GM12878 (cell line): Measurements from ENCODE around the gene SFR1. TPM values are rescaled to one million over a fixed set of nuclear protein-coding genes. Genes with fewer than 3 reads are reported as not detected.

ENCODE experiments used
- BHLHE40 ChIP-seq, 2 experiments: fragments of 450-650 bp in 1 of 2; IDR thresholded peaks; 2 replicates each; pipeline ENCODE4 v1.6.1; 2011 to 2017; ENCODE audit warnings: low read depth in 2 of 2, borderline replicate concordance in 1 of 2, improper control_type of control experiment in 1 of 2, low read length in 1 of 2, mild to moderate bottlenecking in 1 of 2
- CBFB ChIP-seq: IDR thresholded peaks from 2 replicates; pipeline ENCODE4 v1.6.1; 2016; ENCODE audit warnings: antibody characterized with exemption, low read depth
- EP300 ChIP-seq, 2 experiments: fragments of 150-350 bp in 1 of 2; IDR thresholded peaks; 2 replicates each; pipeline ENCODE4 v1.6.1; 2011 to 2012; ENCODE audit warnings: low read depth in 2 of 2, low read length in 2 of 2, borderline replicate concordance in 1 of 2, improper control_type of control experiment in 1 of 2, inconsistent platforms in 1 of 2; ENCODE audit not compliant: control insufficient read depth in 1 of 2
- JUNB ChIP-seq: IDR thresholded peaks from 2 replicates; pipeline ENCODE4 v1.6.1; 2016; ENCODE audit warnings: antibody characterized with exemption, mild to moderate bottlenecking
- LARP7 ChIP-seq: fragments of 450-650 bp; IDR thresholded peaks from 2 replicates; pipeline ENCODE4 v1.6.1; 2017; ENCODE audit warnings: mild to moderate bottlenecking
- MYB ChIP-seq: fragments of 150-350 bp; IDR thresholded peaks from 2 replicates; pipeline ENCODE4 v1.6.1; 2014; ENCODE audit warnings: mild to moderate bottlenecking, low read depth, low read length, borderline replicate concordance
- PAX5 ChIP-seq: IDR thresholded peaks from 2 replicates; pipeline ENCODE4 v1.6.1; 2011; ENCODE audit warnings: low read depth, low read length, borderline replicate concordance
- PML ChIP-seq: IDR thresholded peaks from 2 replicates; pipeline ENCODE4 v1.6.1; 2012; ENCODE audit warnings: low read length, inconsistent platforms
- POLR2AphosphoS2 ChIP-seq: IDR thresholded peaks from 2 replicates; pipeline ENCODE4 v1.6.1; 2011; ENCODE audit warnings: low read depth, mild to moderate bottlenecking, low read length, improper control_type of control experiment, moderate library complexity
- POLR2AphosphoS5 ChIP-seq: IDR thresholded peaks from 2 replicates; pipeline ENCODE4 v1.6.1; 2011; ENCODE audit warnings: mild to moderate bottlenecking, low read length, inconsistent platforms
- POU2F2 ChIP-seq: IDR thresholded peaks from 3 replicates; pipeline ENCODE4 v1.6.1; 2011; ENCODE audit warnings: low read depth, mild to moderate bottlenecking, low read length, borderline replicate concordance
- RAD21 ChIP-seq: IDR thresholded peaks from 2 replicates; pipeline ENCODE4 v1.6.1; 2011; ENCODE audit warnings: mild to moderate bottlenecking, low read depth, low read length, moderate library complexity; ENCODE audit not compliant: insufficient read depth
- RB1 ChIP-seq: fragments of 450-650 bp; formaldehyde crosslinking; IDR thresholded peaks from 2 replicates; pipeline ENCODE4 v1.6.1; 2017; ENCODE audit warnings: mild to moderate bottlenecking, borderline replicate concordance
- RFX5 ChIP-seq: IDR thresholded peaks from 2 replicates; pipeline ENCODE4 v1.6.1; 2011; ENCODE audit warnings: low read depth, low read length, improper control_type of control experiment
- SIN3A ChIP-seq: IDR thresholded peaks from 2 replicates; pipeline ENCODE4 v1.6.1; 2012; ENCODE audit warnings: low read depth, low read length, improper control_type of control experiment
- SIX5 ChIP-seq: IDR thresholded peaks from 2 replicates; pipeline ENCODE4 v1.6.1; 2011; ENCODE audit warnings: mild to moderate bottlenecking, low read depth, low read length, moderate library complexity; ENCODE audit not compliant: severe bottlenecking
- SMAD1 ChIP-seq: fragments of 450-650 bp; IDR thresholded peaks from 2 replicates; pipeline ENCODE4 v1.6.1; 2018; ENCODE audit warnings: mild to moderate bottlenecking, low read depth; ENCODE audit not compliant: partially characterized antibody
- TAF1 ChIP-seq: IDR thresholded peaks from 2 replicates; pipeline ENCODE4 v1.6.1; 2011; ENCODE audit warnings: mild to moderate bottlenecking, low read depth, low read length, borderline replicate concordance
- ZNF24 ChIP-seq: fragments of 450-650 bp; IDR thresholded peaks from 2 replicates; pipeline ENCODE4 v1.6.1; 2017; ENCODE audit warnings: antibody characterized with exemption, mild to moderate bottlenecking
- polyA plus RNA-seq, 11 experiments: library from polyadenylated mRNA; depleted of rRNA in 4 of 11; unstranded in 6 of 11; stranded (reverse) in 5 of 11; fragments of >200 nt; fragmentation: Nextera tagmentation in 4 of 11; fragmentation: Illumina TruSeq in 1 of 11; extraction: Ambion mirVana in 4 of 11; extraction: Trizol in 1 of 11; gene quantifications; 1 replicate in 1 of 11; 2 replicates in 10 of 11; pipeline versions ENCODE4 v1.2.1 to v1.2.3, GENCODE V29; 2011 to 2016; ENCODE audit warnings: inconsistent platforms in 2 of 11, missing spikeins in 2 of 11, low read depth in 1 of 11
- total RNA-seq, 4 experiments: library from RNA; depleted of rRNA in 3 of 4; stranded (reverse); fragments of >200 nt in 3 of 4; fragmentation: Illumina TruSeq in 1 of 4; extraction: Trizol in 1 of 4; gene quantifications; 2 replicates each; pipeline versions ENCODE4 v1.2.1 to v1.2.3, GENCODE V29; 2013 to 2021
- TF ChIP-seq, protein P1 (sequence below), 3 experiments: IDR thresholded peaks in 2 of 3; conservative IDR thresholded peaks in 1 of 3; 2 replicates each; pipeline ENCODE4 v1.5.1; 2011; ENCODE audit warnings: low read depth in 3 of 3, low read length in 3 of 3, mild to moderate bottlenecking in 3 of 3, control low read depth in 2 of 3, moderate library complexity in 2 of 3, inconsistent platforms in 1 of 3, mixed read lengths in 1 of 3; ENCODE audit not compliant: control insufficient read depth in 2 of 3, insufficient read depth in 1 of 3; ENCODE audit errors: extremely low read depth in 1 of 3
- TF ChIP-seq, protein P2 (sequence below): fragments of 450-650 bp; IDR thresholded peaks from 2 replicates; pipeline ENCODE4 v1.6.1; 2018; ENCODE audit warnings: borderline replicate concordance, mild to moderate bottlenecking; ENCODE audit not compliant: partially characterized antibody
- TF ChIP-seq, protein P3 (sequence below): IDR thresholded peaks from 2 replicates; pipeline ENCODE4 v1.6.1; 2011; ENCODE audit warnings: borderline replicate concordance, low read depth, mild to moderate bottlenecking, moderate library complexity, mixed read lengths, low read length; ENCODE audit not compliant: insufficient read depth; ENCODE audit errors: extremely low read length
- TF ChIP-seq, protein P4 (sequence below): IDR thresholded peaks from 2 replicates; pipeline ENCODE4 v1.6.1; 2012; ENCODE audit warnings: low read depth, low read length, improper control_type of control experiment

SFR1 gene
- total and polyA plus RNA-seq, 10 of the 15 experiments (the other 5 are each of a cell fraction or from before 2014, with no cell fraction given): 6.9 to 31.5 (median 14.9) TPM

DNA sequence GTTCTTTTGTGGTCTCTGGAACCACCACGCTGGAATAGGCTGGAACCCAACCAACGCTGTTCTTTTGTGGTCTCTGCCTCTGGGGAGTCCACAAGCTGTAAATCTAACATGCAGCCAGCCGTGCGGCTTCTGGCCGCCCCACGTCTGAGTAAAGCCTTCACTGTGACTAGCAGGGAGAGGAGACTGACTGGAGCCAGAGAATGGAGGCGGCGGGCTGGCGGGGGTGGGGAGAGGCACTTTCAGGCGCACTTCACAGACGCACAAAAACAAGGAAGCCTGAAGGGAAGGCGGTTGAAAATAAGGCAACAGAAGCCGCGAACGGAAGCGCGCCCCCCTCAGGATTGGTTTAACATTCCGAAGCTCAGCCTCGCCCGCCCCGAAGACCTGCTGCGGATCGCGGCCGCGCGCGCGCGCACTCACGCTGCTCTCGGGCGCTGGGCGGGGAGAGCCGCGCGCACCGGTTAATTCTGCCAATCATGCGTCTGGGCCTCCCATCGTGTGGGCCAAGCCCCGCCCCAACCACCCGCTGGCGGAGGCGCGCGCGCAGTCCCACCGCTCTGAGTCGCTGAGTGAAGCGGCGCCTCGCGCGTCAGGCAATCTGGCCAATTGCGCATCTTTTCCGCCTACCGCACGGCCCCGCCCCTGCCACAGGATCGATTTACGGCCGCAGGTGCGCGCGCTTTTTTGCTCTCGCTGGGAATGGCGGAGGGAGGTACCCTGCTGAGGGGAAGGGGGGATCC lies at the start of gene SFR1 (continued):
- TF ChIP-seq, protein P1, sequence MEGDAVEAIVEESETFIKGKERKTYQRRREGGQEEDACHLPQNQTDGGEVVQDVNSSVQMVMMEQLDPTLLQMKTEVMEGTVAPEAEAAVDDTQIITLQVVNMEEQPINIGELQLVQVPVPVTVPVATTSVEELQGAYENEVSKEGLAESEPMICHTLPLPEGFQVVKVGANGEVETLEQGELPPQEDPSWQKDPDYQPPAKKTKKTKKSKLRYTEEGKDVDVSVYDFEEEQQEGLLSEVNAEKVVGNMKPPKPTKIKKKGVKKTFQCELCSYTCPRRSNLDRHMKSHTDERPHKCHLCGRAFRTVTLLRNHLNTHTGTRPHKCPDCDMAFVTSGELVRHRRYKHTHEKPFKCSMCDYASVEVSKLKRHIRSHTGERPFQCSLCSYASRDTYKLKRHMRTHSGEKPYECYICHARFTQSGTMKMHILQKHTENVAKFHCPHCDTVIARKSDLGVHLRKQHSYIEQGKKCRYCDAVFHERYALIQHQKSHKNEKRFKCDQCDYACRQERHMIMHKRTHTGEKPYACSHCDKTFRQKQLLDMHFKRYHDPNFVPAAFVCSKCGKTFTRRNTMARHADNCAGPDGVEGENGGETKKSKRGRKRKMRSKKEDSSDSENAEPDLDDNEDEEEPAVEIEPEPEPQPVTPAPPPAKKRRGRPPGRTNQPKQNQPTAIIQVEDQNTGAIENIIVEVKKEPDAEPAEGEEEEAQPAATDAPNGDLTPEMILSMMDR (IDR thresholded peaks at IDR 0.05 in 2 of 3, conservative IDR thresholded peaks at IDR 0.05 in 1 of 3; ENCODE audit: control insufficient read depth in 2 of 3, extremely low read depth in 1 of 3, insufficient read depth in 1 of 3, low read depth in 3 of 3, low read length in 3 of 3): peak; percentile 56 to 81 (median 64); a peak in 5 of 6 replicates
- TF ChIP-seq TAF1 (peak; percentile 90), ZNF24 (0 out of 2 replicates have a peak, but pooled peaks have one; percentile 1), RB1 (peak; percentile 99), POLR2AphosphoS5 (peak; percentile 91), RFX5 (0 out of 2 replicates have a peak, but pooled peaks have one; percentile 49), MYB (no peak), RAD21 (0 out of 2 replicates have a peak, but pooled peaks have one; percentile 20), LARP7 (peak; percentile 79; the same call in 1 of the 2 replicates), SIX5 (no peak), POU2F2 (peak; percentile 68; the same call in 2 of the 3 replicates), BHLHE40 (IDR thresholded peaks at IDR 0.05; ENCODE audit: borderline replicate concordance in 1 of 2, low read depth in 2 of 2, low read length in 1 of 2) (peak in 1 of 2 experiments; percentile 62; a peak in 2 of 4 replicates), POLR2AphosphoS2 (peak; percentile 86; the same call in 1 of the 2 replicates), JUNB (no peak), PAX5 (no peak), SIN3A (no peak; the same call in 1 of the 2 replicates), SMAD1 (peak; percentile 73), CBFB (peak; percentile 55; the same call in 1 of the 2 replicates), EP300 (IDR thresholded peaks at IDR 0.05; ENCODE audit: borderline replicate concordance in 1 of 2, control insufficient read depth in 1 of 2, low read depth in 2 of 2, low read length in 2 of 2) (0 out of 4 replicates have a peak, but pooled peaks of 1 of the 2 experiments have one; percentile 3), PML (peak; percentile 89; the same call in 1 of the 2 replicates)
- TF ChIP-seq, protein P2, sequence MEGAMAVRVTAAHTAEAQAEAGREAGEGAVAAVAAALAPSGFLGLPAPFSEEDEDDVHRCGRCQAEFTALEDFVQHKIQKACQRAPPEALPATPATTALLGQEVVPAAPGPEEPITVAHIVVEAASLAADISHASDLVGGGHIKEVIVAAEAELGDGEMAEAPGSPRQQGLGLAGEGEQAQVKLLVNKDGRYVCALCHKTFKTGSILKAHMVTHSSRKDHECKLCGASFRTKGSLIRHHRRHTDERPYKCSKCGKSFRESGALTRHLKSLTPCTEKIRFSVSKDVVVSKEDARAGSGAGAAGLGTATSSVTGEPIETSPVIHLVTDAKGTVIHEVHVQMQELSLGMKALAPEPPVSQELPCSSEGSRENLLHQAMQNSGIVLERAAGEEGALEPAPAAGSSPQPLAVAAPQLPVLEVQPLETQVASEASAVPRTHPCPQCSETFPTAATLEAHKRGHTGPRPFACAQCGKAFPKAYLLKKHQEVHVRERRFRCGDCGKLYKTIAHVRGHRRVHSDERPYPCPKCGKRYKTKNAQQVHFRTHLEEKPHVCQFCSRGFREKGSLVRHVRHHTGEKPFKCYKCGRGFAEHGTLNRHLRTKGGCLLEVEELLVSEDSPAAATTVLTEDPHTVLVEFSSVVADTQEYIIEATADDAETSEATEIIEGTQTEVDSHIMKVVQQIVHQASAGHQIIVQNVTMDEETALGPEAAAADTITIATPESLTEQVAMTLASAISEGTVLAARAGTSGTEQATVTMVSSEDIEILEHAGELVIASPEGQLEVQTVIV: peak; percentile 98
- TF ChIP-seq, protein P3, sequence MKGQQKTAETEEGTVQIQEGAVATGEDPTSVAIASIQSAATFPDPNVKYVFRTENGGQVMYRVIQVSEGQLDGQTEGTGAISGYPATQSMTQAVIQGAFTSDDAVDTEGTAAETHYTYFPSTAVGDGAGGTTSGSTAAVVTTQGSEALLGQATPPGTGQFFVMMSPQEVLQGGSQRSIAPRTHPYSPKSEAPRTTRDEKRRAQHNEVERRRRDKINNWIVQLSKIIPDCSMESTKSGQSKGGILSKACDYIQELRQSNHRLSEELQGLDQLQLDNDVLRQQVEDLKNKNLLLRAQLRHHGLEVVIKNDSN: no peak
- TF ChIP-seq, protein P4, sequence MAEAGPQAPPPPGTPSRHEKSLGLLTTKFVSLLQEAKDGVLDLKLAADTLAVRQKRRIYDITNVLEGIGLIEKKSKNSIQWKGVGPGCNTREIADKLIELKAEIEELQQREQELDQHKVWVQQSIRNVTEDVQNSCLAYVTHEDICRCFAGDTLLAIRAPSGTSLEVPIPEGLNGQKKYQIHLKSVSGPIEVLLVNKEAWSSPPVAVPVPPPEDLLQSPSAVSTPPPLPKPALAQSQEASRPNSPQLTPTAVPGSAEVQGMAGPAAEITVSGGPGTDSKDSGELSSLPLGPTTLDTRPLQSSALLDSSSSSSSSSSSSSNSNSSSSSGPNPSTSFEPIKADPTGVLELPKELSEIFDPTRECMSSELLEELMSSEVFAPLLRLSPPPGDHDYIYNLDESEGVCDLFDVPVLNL: peak; percentile 56; the same call in 1 of the 2 replicates
